Common myeloid progenitor, CD34-positive (primary cell): Measurements from ENCODE around the gene DPYD.

Source experiments
- CTCF ChIA-PET: fragments of 350-600 bp; sonication (Branson Sonifier 250); formaldehyde crosslinking; loops from one replicate; lab custom pipeline; 2021; ENCODE audit warnings: antibody characterized with exemption; lab: Charles Lee
- POLR2A ChIA-PET: fragments of 350-600 bp; sonication (Branson Sonifier 250); formaldehyde crosslinking; loops from one replicate; lab custom pipeline; 2021; ENCODE audit warnings: antibody characterized with exemption; lab: Charles Lee
- DNase-seq, 3 donors: peaks; one replicate each; pipeline versions ENCODE4 v3.0.0 to v3.0.0-alpha.2; 2013
- H3K27ac ChIP-seq, 2 experiments: 1 replicate in 1 of 2; 2 replicates in 1 of 2; pipeline ENCODE4 v1.7.0; 2013; ENCODE audit warnings: inconsistent platforms in 2 of 2, low read length in 2 of 2, mild to moderate bottlenecking in 2 of 2, low read depth in 1 of 2, moderate library complexity in 1 of 2; ENCODE audit not compliant: severe bottlenecking in 2 of 2, insufficient read depth in 1 of 2, poor library complexity in 1 of 2
- H3K27me3 ChIP-seq, 5 experiments: replicated peaks in 2 of 5; 1 replicate in 3 of 5; 2 replicates in 2 of 5; pipeline versions ENCODE4 v1.6.1 to v1.7.0; 2013; ENCODE audit warnings: low read length in 4 of 5, mild to moderate bottlenecking in 2 of 5, moderate library complexity in 2 of 5, inconsistent platforms in 1 of 5; ENCODE audit not compliant: insufficient read depth in 5 of 5, control insufficient read depth in 4 of 5
- H3K36me3 ChIP-seq, 4 experiments: 1 replicate in 2 of 4; 2 replicates in 2 of 4; pipeline versions ENCODE4 v1.6.1 to v1.7.0; 2013; ENCODE audit warnings: low read length in 3 of 4, control low read depth in 1 of 4, mild to moderate bottlenecking in 1 of 4; ENCODE audit not compliant: control insufficient read depth in 4 of 4, insufficient read depth in 4 of 4
- H3K4me1 ChIP-seq, 4 experiments: 1 replicate in 3 of 4; 2 replicates in 1 of 4; pipeline versions ENCODE4 v1.6.1 to v1.7.1; 2013; ENCODE audit warnings: low read length in 3 of 4, mild to moderate bottlenecking in 3 of 4, control low read depth in 1 of 4, inconsistent platforms in 1 of 4, moderate library complexity in 1 of 4; ENCODE audit not compliant: control insufficient read depth in 4 of 4, insufficient read depth in 4 of 4; ENCODE audit errors: control extremely low read depth in 1 of 4
- H3K4me3 ChIP-seq, 7 experiments: 1 replicate in 4 of 7; 2 replicates in 3 of 7; pipeline versions ENCODE4 v1.5.1 to v1.7.0; 2013; ENCODE audit warnings: mild to moderate bottlenecking in 7 of 7, low read length in 6 of 7, moderate library complexity in 6 of 7, inconsistent platforms in 2 of 7, low read depth in 2 of 7, control low read depth in 1 of 7; ENCODE audit not compliant: insufficient read depth in 4 of 7, control insufficient read depth in 1 of 7; ENCODE audit errors: extremely low read depth in 1 of 7
- H3K9me3 ChIP-seq, 5 experiments: 1 replicate in 4 of 5; 2 replicates in 1 of 5; pipeline versions ENCODE4 v1.6.1 to v1.7.1; 2013; ENCODE audit warnings: low read length in 4 of 5, mild to moderate bottlenecking in 2 of 5, inconsistent platforms in 1 of 5, low read depth in 1 of 5, moderate library complexity in 1 of 5; ENCODE audit not compliant: control insufficient read depth in 4 of 5, insufficient read depth in 2 of 5; ENCODE audit errors: control extremely low read depth in 1 of 5
- WGBS: methylation state at CpG from one replicate; pipeline ENCODE4 v1.1.5; 2013; ENCODE audit not compliant: insufficient coverage; 5-methylcytosine and 5-hydroxymethylcytosine counted together

DPYD gene

GRCh38 chr1:97061604-97062003, 859.2 kb downstream of the DPYD start:
- Histone ChIP-seq H3K27ac (no peak overlapping the region), H3K27me3 (no peaks in the 10 kb centered on the region), H3K36me3 (no peaks in the 10 kb centered on the region), H3K4me3 (no peak overlapping the region), H3K9me3 (peaks cover 0 to 17% (median 4%) of the 10 kb centered on the region in 5 experiments), H3K4me1 (no peaks in the 10 kb centered on the region)
- WGBS, result 100% methylated on average over 2 of the region's 2 CpGs
- POLR2A ChIA-PET, result no interaction called here
- CTCF ChIA-PET, result no interaction called here
- no peak for DNase-seq

GRCh38 chr1:97056386-97056785, 864.4 kb downstream of the DPYD start:
- no peaks in the 10 kb centered on the region for H3K36me3 ChIP-seq
- CTCF ChIA-PET, result no interaction called here
- no peak overlapping the region for H3K4me3 ChIP-seq
- no peak for DNase-seq
- 92% methylated on average over 2 of the region's 2 CpGs for WGBS
- no peak overlapping the region for H3K27ac ChIP-seq
- peaks cover 0 to 27% (median 5%) of the 10 kb centered on the region in 5 experiments for H3K9me3 ChIP-seq
- POLR2A ChIA-PET, result no interaction called here
- H3K27me3 ChIP-seq, result no peaks in the 10 kb centered on the region
- H3K4me1 ChIP-seq, result no peaks in the 10 kb centered on the region

- no peak for DNase-seq
- Histone ChIP-seq H3K27me3 (no peaks in the 10 kb centered on the region), H3K27ac (no peak overlapping the region), H3K9me3 (peaks cover 0 to 20% (median 5%) of the 10 kb centered on the region in 5 experiments), H3K36me3 (no peaks in the 10 kb centered on the region), H3K4me3 (no peak overlapping the region), H3K4me1 (no peaks in the 10 kb centered on the region)
- CTCF ChIA-PET, result no interaction called here
- POLR2A ChIA-PET, result no interaction called here
- 100% methylated on average over 1 of the region's 2 CpGs for WGBS
Observed at GRCh38 chr1:97053268-97053667, 867.6 kb downstream of the DPYD start.

- Histone ChIP-seq H3K27ac (no peak overlapping the region), H3K9me3 (peaks cover 0 to 14% (median 4%) of the 10 kb centered on the region in 5 experiments), H3K4me1 (no peaks in the 10 kb centered on the region), H3K27me3 (no peaks in the 10 kb centered on the region), H3K36me3 (no peaks in the 10 kb centered on the region), H3K4me3 (no peak overlapping the region)
- DNase-seq, result no peak
- ChIA-PET POLR2A (no interaction called here), CTCF (no interaction called here)
Observed at GRCh38 chr1:97051823-97052222, 869.0 kb downstream of the DPYD start.

GRCh38 chr1:97050506-97050905, 870.3 kb downstream of the DPYD start:
- Histone ChIP-seq H3K4me3 (no peak overlapping the region), H3K27ac (no peak overlapping the region), H3K36me3 (no peaks in the 10 kb centered on the region), H3K4me1 (no peaks in the 10 kb centered on the region), H3K9me3 (peaks cover 0 to 2% (median 0%) of the 10 kb centered on the region in 5 experiments), H3K27me3 (no peaks in the 10 kb centered on the region)
- CTCF ChIA-PET, result interaction anchor here (1.1 to 1.2 kb wide), 2 partner anchors 15 to 75 kb away, joined by 3 read pairs; no protein-coding TSS in a partner anchor
- peak; percentile 2 to 30 (median 22) for DNase-seq
- 80% methylated on average over 1 of the region's 1 CpG for WGBS
- POLR2A ChIA-PET, result no interaction called here

GRCh38 chr1:97047421-97047793, 873.4 kb downstream of the DPYD start:
- Histone ChIP-seq H3K4me3 (no peak overlapping the region), H3K27ac (no peak overlapping the region), H3K27me3 (no peaks in the 10 kb centered on the region), H3K9me3 (no peaks in the 10 kb centered on the region), H3K36me3 (no peaks in the 10 kb centered on the region), H3K4me1 (no peaks in the 10 kb centered on the region)
- ChIA-PET POLR2A (no interaction called here), CTCF (interaction anchor here (0.6 kb wide), 1 partner anchor 80 kb away, joined by 3 read pairs; no protein-coding TSS in a partner anchor)
- no CpG with 5 or more reads among the region's 2 CpGs for WGBS
- DNase-seq, result no peak

GRCh38 chr1:97046765-97047420, 873.9 kb downstream of the DPYD start:
- DNase-seq, result no peak
- Histone ChIP-seq H3K4me3 (no peak overlapping the region), H3K4me1 (no peaks in the 10 kb centered on the region), H3K9me3 (peaks cover 0 to 3% (median 0%) of the 10 kb centered on the region in 5 experiments), H3K27ac (no peak overlapping the region), H3K36me3 (no peaks in the 10 kb centered on the region), H3K27me3 (no peaks in the 10 kb centered on the region)
- CTCF ChIA-PET, result interaction anchor here (0.6 kb wide), 1 partner anchor 80 kb away, joined by 3 read pairs; no protein-coding TSS in a partner anchor
- POLR2A ChIA-PET, result no interaction called here
- 100% methylated on average over 3 of the region's 5 CpGs for WGBS
